Retinal pigment epithelial cell (primary cell): ENCODE results near the gene SFMBT2.

ENCODE experiments used
- DNase-seq: peaks from one replicate; pipeline ENCODE4 v3.0.0-alpha.2; 2010; ENCODE audit warnings: low read depth
- H3K4me3 ChIP-seq: 2 replicates; pipeline ENCODE4 v1.5.1; 2011; ENCODE audit warnings: mild to moderate bottlenecking, low read length, control low read depth, moderate library complexity
- TF ChIP-seq, protein P1 (sequence below): conservative IDR thresholded peaks from 2 replicates; pipeline ENCODE4 v1.5.1; 2011; ENCODE audit warnings: low read depth, low read length, control low read depth, inconsistent platforms

The SFMBT2 gene

DNA sequence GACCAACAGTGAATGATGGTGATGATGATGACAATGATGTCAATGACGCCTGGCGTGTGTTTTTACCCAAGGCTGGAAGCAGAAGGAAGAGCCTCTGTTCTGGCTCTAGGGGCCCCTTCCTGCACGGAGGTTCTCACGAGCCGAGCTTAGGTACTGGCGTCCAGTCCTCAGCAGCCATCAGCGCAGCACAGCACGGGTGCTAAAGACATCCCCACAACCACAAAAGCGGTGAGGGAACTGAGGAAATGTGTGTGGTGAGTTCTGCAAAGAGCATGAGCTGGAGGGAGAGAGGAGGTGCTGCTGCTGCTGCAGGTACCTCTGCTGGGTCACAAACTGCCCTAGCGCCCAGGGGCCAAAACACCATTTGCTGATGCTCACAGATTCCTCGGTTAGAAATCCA lies 81.6 kb downstream of the SFMBT2 start:
- H3K4me3 ChIP-seq, result no peak overlapping the region
- TF ChIP-seq, protein P1, sequence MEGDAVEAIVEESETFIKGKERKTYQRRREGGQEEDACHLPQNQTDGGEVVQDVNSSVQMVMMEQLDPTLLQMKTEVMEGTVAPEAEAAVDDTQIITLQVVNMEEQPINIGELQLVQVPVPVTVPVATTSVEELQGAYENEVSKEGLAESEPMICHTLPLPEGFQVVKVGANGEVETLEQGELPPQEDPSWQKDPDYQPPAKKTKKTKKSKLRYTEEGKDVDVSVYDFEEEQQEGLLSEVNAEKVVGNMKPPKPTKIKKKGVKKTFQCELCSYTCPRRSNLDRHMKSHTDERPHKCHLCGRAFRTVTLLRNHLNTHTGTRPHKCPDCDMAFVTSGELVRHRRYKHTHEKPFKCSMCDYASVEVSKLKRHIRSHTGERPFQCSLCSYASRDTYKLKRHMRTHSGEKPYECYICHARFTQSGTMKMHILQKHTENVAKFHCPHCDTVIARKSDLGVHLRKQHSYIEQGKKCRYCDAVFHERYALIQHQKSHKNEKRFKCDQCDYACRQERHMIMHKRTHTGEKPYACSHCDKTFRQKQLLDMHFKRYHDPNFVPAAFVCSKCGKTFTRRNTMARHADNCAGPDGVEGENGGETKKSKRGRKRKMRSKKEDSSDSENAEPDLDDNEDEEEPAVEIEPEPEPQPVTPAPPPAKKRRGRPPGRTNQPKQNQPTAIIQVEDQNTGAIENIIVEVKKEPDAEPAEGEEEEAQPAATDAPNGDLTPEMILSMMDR, result no peak
- no peak for DNase-seq

DNA sequence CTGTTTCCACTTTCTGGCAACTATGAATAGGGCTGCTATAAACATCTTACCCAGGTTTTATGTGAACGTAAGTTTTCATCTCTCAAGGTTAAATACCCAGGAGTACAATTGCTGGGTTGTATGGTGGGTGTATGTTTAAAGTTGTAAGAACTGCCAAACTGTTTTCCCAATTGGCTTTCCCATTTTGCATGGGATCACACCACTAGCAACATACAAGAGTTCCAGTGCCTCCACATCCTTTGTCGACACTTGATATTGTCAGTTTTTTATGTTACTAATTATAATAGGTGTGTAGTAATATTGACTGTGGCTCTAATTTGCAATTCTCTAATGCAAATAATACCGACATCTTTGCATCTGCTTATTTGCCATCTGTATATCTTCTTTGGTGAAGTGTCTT lies 82.9 kb downstream of the SFMBT2 start:
- no peak for DNase-seq
- TF ChIP-seq, protein P1, result no peak
- no peak overlapping the region for H3K4me3 ChIP-seq

DNA sequence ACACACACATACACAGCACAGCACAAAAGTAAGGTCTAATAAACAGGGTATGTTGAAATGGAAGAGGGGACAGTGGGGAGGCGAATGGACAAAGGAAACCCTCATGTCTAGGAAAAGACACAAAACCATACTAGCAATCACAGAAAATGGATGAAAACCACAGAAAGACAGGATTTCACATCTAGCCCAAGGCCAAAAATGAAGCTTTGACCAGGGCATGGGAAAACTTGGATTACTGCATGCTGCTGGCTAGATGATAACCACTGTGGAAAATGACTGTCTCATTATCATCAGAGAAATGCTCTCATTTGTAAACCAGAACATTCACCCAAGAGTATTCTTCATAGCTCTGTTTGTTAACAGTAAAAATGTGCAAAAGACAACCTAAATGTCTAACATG lies 88.2 kb downstream of the SFMBT2 start:
- TF ChIP-seq, protein P1, result no peak
- H3K4me3 ChIP-seq, result no peak overlapping the region
- DNase-seq, result no peak

DNA sequence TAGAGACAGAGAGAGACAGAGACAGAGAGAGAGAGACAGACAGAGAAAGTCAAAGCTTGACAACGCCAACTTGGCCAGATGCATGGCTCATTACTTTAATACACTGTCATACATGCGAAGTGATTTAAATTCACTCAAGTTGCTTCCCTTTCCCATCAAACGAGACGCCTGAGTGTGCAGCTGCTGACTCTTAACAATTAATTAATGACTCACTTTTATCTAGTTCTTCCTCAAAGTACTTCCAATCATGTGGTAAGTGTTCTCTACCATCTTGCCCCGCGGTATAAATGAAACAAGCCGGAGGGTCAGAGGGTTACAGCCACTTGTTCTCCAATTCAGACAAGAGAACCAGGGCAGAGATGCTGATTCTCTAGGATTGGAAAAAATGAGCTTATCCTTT lies 90.8 kb downstream of the SFMBT2 start:
- TF ChIP-seq, protein P1, result no peak
- H3K4me3 ChIP-seq, result no peak overlapping the region
- no peak for DNase-seq

DNA sequence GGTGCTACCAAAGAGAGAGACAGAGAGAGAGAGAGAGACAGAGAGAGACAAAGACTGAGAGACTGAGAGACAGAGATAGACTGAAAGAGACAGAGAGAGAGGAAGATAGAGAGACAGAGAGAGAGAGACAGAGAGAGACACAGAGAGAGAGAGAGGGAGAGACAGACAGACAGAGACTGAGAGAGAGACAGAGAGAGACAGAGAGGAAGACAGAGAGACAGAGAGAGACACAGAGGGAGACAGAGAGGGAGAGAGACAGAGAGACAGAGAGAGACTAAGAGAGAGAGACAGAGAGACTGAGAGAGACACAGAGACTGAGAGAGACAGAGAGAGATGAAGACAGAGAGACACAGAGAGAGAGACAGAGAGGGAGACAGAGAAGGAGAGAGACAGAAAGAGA lies 91.2 kb downstream of the SFMBT2 start:
- TF ChIP-seq, protein P1, result no peak
- DNase-seq, result no peak
- no peak overlapping the region for H3K4me3 ChIP-seq

DNA sequence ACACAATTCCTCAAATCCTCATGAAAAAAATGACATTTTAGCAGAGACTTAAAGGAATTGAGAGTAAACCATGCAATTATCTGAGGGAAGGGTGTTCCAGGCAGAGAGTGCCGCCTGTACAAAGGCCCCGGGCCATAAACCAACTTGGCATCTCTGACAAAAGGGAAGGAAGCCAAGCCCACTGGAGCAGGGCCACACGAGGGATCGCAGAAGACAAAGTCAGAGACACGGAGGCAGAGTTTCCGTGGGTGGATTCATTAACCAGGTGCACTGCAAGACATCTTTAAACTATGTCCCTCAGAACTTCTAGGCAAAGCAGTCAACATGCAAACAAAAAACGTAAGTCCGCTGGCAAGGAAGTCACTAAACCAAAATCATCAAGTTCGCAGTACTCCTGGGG lies 92.0 kb downstream of the SFMBT2 start:
- no peak overlapping the region for H3K4me3 ChIP-seq
- no peak for DNase-seq
- TF ChIP-seq, protein P1, result no peak

DNA sequence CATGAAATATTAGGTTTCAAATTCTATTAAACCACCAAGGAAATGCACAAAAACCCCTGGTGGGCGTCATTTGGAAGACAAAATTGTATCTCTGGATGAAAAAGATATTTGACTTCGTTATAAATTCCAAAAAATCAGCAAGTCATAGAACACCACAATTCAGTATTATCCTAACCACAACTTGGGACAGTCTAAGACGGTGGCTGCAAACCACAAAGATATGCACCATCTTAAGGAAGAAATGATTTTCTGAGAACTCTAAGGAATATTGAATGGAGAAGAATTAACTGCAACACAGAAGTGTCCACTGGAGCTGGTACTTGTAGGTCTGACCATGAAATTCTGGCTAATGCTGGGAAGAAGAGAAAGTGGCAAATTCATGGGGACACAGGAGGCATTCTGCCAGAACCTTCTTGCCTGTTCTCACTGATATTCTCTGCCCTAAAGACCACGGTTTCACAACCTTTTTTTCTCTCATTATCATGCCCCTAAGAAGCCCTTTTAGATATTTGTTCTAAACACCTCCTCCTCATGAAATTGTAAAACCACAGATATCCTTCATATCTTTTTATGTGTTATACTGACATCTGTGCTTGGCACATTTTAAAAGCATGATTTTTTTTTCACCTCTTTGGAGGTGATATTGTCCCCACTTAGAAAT lies 92.9 kb downstream of the SFMBT2 start:
- no peak overlapping the region for H3K4me3 ChIP-seq
- TF ChIP-seq, protein P1, result no peak

More for the DNA sequence above, 92.9 kb downstream of the SFMBT2 start:
- no peak for DNase-seq
